Activated CD4-positive, alpha-beta T cell treated with anti-CD3 and anti-CD28 coated beads, Interleukin-2, Interleukin-4, amounts not matched to agents 100 ng/mL and 50 ng/mL, durations not matched to agents 16 hours and 8 hours (primary cell): ENCODE measurements around the gene IGSF3.
"Not testable (repeated sequence)": the region's sequence is repeated elsewhere in the genome, so short reads cannot be mapped to it uniquely, and the experiment has no call there.

Experiments used
- DNase-seq: peaks from one replicate; pipeline ENCODE4 v3.0.0-alpha.2; 2020; ENCODE audit warnings: low spot score

The IGSF3 gene

DNA sequence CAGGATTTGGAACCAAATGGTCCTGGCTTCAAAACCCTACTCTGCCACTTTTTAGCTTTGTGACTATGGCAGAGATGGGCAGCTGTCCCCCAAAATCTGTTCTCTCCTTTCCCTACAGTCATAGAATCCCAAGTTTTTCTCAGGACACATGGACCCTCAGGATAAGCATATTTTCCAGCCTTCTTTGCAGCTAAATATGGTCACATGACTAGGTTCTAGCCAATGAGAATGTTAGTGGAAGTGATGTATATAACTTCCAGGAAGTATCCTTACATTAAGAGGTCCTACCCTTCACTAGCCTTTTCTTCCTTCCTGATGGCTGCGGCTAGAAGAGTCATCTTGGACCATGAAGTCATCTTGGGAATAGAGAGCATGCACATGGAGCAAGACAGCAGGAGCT, 5.9 kb downstream of the IGSF3 start:
- no peak for DNase-seq

DNA sequence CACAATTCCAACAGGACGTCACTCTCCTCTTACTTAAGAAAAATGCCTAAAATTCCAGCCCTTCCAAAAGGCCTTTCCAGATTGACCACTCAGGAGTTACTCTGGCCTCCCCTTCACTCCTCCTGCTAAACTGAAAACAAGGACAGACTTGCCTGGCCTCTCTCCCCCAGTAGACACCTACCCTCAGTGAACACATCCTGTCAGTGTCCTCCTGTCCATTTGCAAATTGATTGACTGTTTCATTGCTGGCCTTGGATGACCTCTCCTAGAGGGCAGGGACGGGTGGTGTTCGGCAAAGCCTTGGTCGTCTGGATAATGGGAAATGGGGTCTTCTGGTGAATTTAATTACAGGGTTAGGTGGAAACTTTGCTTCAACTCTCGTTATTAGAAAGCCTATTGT, 8.9 kb downstream of the IGSF3 start:
- DNase-seq, result not testable (repeated sequence)

- not testable (repeated sequence) for DNase-seq
Measured at GRCh38 chr1:116657836-116658235, 9.7 kb downstream of the IGSF3 start.

DNA sequence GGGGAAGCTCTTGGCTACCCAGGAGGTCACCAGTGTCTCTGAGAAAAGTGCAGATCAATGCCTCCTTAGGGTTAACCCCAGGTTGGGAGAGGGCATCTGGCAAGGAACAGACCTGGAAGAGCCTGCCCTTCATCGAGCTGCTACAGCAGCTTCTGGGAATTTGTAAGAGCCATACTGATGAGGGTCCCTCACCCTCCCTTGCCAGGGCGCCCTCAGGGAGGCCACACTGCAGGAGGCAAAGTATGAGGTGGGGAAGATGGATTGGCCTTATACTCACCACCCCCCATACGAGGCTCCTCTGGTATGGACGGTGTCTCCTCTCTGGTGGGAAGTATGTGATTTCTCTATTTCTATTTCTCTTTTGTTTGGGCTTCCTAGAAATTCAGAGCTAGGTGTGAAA, 13.2 kb downstream of the IGSF3 start:
- DNase-seq, result no peak

DNA sequence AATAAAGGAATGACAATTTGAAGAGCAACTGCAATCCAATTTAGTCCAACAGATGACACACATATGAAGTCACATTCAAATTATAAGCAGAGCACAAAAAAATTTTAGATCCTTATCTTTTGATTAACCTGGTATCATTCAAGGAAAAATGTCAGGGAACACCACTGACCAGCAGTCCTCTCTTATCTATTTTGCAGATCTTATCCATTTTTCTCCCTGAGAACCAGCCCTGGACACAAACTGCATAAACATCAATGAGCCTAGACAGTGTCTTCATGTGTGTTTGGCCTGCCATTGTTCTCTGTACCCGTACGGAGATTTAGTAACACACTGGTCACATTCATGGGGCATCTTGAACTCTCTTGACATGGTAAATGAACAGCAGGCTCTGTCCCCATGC, 14.9 kb downstream of the IGSF3 start:
- DNase-seq, result not testable (repeated sequence)

DNA sequence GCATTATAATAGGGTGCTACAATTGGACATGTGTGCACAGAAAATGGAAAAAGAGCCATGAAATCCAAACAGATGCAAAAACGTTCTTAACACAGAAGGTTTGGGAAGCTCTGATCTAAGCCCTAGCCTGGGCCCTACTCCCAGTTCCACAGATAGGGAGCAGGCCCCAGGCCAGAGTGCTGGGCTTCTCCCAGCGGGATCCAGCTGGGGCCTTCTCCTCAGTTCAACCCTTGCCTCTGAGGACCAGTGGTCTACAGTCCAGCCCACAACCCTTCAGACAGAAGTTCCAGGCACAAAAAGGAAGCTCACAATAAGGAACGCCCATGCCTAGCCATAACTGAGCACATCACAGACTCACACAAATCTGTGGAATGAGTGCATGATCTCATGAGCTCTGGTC, 16.8 kb downstream of the IGSF3 start:
- not testable (repeated sequence) for DNase-seq

DNA sequence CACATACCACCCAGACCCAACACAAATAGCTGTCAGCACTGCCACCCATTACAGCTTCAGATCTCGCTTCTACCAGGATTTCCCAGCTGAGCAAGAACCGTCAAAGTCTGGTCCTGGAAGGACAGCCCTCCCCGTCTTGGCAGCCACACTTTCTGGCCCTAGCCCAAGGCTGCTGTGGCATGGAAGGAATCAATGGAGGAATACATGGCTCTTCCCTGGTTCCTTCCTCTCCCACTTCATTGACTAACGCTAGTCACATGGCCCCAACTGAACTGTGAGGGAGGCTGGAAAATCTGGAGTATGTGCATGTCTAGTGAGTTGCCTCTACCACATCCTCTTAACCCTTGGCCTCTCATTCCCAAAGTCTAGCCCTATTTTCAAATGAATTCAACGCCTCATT, 18.5 kb downstream of the IGSF3 start:
- DNase-seq, result not testable (repeated sequence)

GRCh38 chr1:116648325-116648724, 19.2 kb downstream of the IGSF3 start:
- not testable (repeated sequence) for DNase-seq

- DNase-seq, result not testable (repeated sequence)
Measured at GRCh38 chr1:116647186-116647585, 20.3 kb downstream of the IGSF3 start.

DNA sequence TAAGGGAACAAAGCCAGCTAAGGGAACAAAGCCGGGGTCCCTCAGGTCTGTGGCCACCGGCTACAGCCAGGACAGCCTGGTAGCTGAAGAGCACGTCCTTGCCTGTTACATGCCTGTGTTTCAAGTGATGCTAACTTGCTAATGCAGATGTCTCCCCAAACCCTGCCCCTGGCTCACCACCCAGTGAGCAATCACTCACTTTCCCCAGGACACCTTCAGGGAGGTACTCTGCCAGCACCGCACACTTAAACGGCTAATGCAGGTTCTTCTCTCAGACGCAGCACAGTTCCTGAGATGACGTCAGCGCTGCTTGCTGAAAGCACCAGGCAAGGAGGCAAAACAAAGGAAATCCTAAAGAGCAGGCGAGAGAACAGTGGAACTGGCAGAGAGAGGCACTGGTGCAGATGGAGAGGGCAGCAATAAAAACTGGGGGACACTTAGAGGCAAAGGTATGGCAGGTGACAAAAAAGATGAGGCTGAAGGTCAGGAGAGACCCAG, 20.8 kb downstream of the IGSF3 start:
- DNase-seq, result not testable (repeated sequence)

GRCh38 chr1:116645802-116646672, 21.5 kb downstream of the IGSF3 start:
- not testable (repeated sequence) for DNase-seq

DNA sequence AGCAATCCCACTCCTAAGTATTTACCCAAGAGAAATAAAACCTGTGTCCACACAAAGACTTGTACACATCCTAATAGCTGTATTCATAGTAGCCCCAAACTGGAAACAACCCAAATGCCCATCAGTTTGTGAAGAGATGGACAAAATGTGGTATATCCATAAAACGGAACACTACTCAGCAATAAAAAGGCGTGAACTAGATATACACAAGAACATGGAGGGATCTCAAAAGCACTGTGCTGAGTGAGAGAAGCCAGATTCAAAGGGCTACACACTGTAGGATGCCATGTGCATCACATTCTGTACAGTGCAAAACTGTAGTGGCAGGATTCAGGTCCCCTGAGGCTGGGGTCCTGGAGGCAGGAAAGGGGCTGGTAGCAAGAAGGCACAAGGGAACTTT, 22.5 kb downstream of the IGSF3 start:
- not testable (repeated sequence) for DNase-seq

GRCh38 chr1:116644096-116644495, 23.4 kb downstream of the IGSF3 start:
- not testable (repeated sequence) for DNase-seq

GRCh38 chr1:116643281-116643751, 24.2 kb downstream of the IGSF3 start:
- not testable (repeated sequence) for DNase-seq

GRCh38 chr1:116642311-116643280, 24.9 kb downstream of the IGSF3 start:
- DNase-seq, result not testable (repeated sequence)

- DNase-seq, result not testable (repeated sequence)
Measured at GRCh38 chr1:116637583-116637982, 29.9 kb downstream of the IGSF3 start.

DNA sequence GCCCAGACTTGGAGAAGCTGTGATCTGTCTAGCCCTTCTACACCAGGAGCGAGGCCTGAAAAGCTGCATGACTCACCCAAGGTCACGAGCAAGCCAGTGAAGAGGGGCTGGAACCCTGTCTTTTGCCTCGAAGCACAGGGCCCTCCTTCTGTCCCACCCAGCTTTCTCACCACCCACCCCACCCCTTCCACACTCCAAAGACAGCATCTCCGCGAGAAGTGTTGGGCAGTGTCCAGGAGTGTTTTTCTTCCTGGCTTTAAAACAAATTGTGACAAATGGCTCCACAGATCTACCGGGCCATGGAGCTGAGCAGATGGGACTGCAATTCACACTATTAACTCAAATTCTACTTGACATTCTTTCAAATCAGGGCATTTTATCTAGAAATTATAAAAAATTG, 30.9 kb downstream of the IGSF3 start:
- not testable (repeated sequence) for DNase-seq

GRCh38 chr1:116634386-116634785, 33.1 kb downstream of the IGSF3 start:
- not testable (repeated sequence) for DNase-seq

DNA sequence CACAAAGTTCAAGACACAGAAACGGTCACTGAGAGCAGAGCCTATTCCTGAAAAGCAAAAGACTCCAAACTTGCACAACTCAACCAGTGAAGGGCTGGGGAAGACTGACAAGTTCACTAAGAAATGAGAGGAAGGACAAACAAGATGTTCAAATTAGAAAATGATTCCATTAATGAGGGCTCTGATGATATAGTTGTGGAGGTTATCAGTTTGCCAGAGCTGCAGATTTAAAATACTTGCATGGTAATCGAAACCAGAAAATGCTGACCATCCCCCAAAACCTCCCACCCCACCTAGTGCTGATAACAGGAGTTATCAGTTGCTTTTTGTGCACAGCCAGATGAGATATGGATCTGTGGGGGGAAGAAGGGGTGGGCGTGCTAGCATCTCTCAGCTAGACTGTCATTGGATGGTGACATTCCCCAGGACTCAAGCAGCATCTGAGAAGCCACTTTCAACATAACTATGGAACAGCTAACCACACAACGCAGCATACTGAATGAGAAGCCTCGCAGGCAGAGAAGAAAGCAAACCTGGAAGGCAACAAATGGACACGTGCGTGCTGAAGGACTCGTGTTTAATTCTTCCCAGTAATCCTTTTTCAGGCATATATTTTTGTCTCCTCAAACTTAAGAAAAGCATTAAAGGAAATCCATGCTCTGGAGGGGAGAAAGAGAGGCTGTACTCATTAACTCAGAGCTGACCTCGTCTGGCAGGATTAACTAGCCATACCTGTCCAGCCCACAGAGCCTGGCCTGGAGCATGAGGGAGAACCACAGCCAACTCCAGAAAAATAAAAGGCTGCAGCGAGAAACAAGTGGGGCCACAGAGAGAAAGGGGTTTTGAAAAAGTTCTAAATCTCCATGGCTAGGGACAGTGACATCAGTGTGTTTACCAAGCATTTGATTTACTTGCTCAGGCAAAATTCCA, 35.3 kb downstream of the IGSF3 start:
- DNase-seq, result not testable (repeated sequence)

DNA sequence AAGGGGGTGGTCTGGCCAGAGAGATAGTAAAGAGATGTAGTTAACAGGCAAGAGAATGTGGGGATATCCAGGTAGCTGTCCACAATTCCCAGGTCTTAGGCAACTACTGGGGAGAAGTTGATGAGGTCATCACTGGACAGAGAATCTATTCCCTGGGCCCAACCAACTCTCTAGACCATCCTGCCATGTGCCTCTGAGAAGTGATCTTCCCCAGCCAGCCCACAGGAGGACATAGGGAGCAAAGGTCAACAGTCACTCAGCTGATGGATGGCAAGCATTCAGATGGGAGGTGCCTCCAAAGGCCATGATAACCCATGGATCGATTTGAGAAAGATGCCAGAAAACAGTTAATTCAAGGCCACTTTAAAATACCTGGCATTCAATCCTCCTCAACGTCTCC, 36.0 kb downstream of the IGSF3 start:
- DNase-seq, result not testable (repeated sequence)

- DNase-seq, result not testable (repeated sequence)
Measured at GRCh38 chr1:116630057-116630456, 37.5 kb downstream of the IGSF3 start.
